Glutamatergic neuron (in vitro differentiated cells): ENCODE results near the gene SPEN. TPM values are rescaled to one million over a fixed set of nuclear protein-coding genes. Genes with fewer than 3 reads are reported as not detected.

Experiments
- DNase-seq: peaks from one replicate; pipeline ENCODE4 v3.0.0; 2022
- H3K27ac Mint-ChIP-seq: one replicate; pipeline ENCODE4 v1.8.0; 2020; ENCODE audit warnings: mild to moderate bottlenecking, mixed read lengths, inconsistent platforms; ENCODE audit not compliant: unreplicated experiment
- H3K27me3 Mint-ChIP-seq: one replicate; pipeline ENCODE4 v1.8.0; 2020; ENCODE audit warnings: mild to moderate bottlenecking, moderate library complexity, mixed read lengths, inconsistent platforms; ENCODE audit not compliant: unreplicated experiment
- H3K36me3 Mint-ChIP-seq: one replicate; pipeline ENCODE4 v1.8.0; 2020; ENCODE audit warnings: mild to moderate bottlenecking, mixed read lengths, inconsistent platforms; ENCODE audit not compliant: unreplicated experiment
- H3K4me1 Mint-ChIP-seq: one replicate; pipeline ENCODE4 v1.8.0; 2020; ENCODE audit warnings: mild to moderate bottlenecking, low read depth, mixed read lengths, inconsistent platforms; ENCODE audit not compliant: unreplicated experiment
- H3K4me3 Mint-ChIP-seq: one replicate; pipeline ENCODE4 v1.8.0; 2020; ENCODE audit warnings: mild to moderate bottlenecking, mixed read lengths, inconsistent platforms; ENCODE audit not compliant: unreplicated experiment
- H3K9me3 Mint-ChIP-seq: one replicate; pipeline ENCODE4 v1.8.0; 2020; ENCODE audit warnings: mild to moderate bottlenecking, moderate library complexity, mixed read lengths, inconsistent platforms; ENCODE audit not compliant: unreplicated experiment
- total RNA-seq: library from RNA; stranded (reverse); fragmentation: NEBNext Ultra II Directional; extraction: Animal tissue kit (Norgen Biotek cat#: 25700); gene quantifications from one replicate; pipeline ENCODE4 v1.2.1, GENCODE V29; 2021; ENCODE audit not compliant: unreplicated experiment
- TF ChIP-seq, protein P1 (sequence below): fragments of 200-600 bp; sonication (generic); IDR thresholded peaks from one replicate; pipeline ENCODE4 v1.5.0; 2021; ENCODE audit not compliant: partially characterized antibody, unreplicated experiment

SPEN gene
- total RNA-seq, 1 donor from 2014 or later, result 52.4 TPM

DNA sequence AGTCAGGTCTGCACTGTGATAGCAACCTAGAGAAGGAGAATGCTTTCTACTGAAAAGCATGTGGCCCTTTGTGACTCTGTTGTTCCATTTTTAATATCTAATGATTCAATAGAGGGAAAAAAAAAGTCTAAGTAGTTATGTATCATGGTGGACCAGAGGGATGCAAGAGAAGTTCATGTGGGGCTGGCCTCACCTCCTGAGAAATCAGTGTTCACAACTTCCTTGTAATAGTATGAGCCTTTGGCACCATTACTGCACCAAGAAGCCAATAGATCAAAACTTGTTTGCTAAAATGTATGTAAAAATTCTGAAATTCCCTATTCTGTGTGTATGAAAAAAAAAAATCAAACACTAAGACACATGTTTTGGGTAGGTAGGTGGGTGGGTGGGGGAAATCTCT, 123.4 kb downstream of the SPEN start:
- Mint-ChIP-seq H3K9me3 (no peaks in the 10 kb centered on the region), H3K4me1 (peaks cover 15% of the 10 kb centered on the region), H3K4me3 (no peak overlapping the region), H3K36me3 (peaks cover 13% of the 10 kb centered on the region), H3K27me3 (peaks cover 5% of the 10 kb centered on the region), H3K27ac (no peak overlapping the region)
- TF ChIP-seq, protein P1, sequence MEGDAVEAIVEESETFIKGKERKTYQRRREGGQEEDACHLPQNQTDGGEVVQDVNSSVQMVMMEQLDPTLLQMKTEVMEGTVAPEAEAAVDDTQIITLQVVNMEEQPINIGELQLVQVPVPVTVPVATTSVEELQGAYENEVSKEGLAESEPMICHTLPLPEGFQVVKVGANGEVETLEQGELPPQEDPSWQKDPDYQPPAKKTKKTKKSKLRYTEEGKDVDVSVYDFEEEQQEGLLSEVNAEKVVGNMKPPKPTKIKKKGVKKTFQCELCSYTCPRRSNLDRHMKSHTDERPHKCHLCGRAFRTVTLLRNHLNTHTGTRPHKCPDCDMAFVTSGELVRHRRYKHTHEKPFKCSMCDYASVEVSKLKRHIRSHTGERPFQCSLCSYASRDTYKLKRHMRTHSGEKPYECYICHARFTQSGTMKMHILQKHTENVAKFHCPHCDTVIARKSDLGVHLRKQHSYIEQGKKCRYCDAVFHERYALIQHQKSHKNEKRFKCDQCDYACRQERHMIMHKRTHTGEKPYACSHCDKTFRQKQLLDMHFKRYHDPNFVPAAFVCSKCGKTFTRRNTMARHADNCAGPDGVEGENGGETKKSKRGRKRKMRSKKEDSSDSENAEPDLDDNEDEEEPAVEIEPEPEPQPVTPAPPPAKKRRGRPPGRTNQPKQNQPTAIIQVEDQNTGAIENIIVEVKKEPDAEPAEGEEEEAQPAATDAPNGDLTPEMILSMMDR, result no peak
- DNase-seq, result no peak

DNA sequence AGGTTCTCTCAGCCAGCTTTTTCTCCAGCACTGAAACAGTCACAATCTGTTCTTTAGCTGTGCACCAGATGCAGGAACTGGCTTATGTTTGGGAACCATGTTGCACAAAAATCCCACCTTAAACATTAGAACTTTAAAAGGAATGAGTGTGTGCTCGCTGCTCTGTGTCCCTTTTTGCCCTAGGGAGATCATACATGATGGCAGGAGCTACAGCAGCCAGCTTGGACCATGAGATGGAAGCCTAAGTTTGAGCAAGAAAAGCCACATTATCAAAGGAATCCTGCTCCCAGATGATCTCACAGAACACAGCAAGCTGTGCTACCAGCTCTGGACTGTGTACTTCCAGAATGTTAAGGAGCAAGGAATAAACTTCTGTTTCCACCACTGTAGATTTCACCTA, 124.9 kb downstream of the SPEN start:
- TF ChIP-seq, protein P1, result no peak
- H3K36me3 Mint-ChIP-seq, result peaks cover 13% of the 10 kb centered on the region
- H3K27me3 Mint-ChIP-seq, result peaks cover 5% of the 10 kb centered on the region
- H3K27ac Mint-ChIP-seq, result no peak overlapping the region
- H3K4me1 Mint-ChIP-seq, result peaks cover 14% of the 10 kb centered on the region
- no peak overlapping the region for H3K4me3 Mint-ChIP-seq
- peaks cover 7% of the 10 kb centered on the region for H3K9me3 Mint-ChIP-seq
- no peak for DNase-seq

DNA sequence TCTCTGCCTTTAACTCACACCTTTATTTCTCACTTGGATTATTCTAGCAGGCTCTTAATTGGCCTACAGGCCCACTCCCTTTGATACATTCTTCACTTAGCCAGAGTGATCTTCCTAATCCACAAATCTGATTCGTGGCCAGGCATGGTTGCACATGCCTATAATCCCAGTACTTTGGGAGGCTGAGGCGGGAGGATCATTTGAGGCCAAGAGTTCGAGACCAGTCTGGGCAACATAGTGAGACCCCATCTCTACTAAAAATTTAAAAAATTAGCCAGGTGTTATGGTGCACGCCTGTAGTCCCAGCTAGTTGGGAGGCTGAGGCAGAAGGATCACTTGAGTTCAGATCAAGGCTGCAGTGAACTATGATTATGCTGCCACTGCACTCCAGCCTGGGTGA, 126.3 kb downstream of the SPEN start:
- Mint-ChIP-seq H3K27ac (no peak overlapping the region), H3K9me3 (peaks cover 7% of the 10 kb centered on the region), H3K27me3 (peaks cover 5% of the 10 kb centered on the region), H3K36me3 (peaks cover 13% of the 10 kb centered on the region), H3K4me1 (peaks cover 14% of the 10 kb centered on the region), H3K4me3 (peak overlapping the region; percentile 3)
- TF ChIP-seq, protein P1, result no peak
- no peak for DNase-seq

DNA sequence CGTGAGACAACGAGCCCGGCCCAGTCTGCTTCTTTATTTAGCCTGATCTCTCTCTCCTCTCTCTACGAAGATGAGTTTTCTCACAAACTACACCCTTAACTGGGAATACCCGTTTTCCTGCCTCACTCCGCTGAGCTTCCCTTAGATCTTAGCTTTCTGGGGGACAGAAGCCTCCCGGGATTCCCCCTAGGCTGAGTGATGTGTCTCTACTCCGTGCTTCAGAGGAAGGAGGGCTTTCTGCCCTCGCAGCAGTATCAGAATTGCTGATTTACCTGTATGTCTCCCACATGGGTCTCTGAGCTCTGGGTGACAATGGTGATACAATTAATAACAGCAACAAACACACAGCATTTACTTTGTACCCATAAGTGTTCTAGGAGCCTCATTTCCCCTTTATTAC, 127.3 kb downstream of the SPEN start:
- TF ChIP-seq, protein P1, result no peak
- Mint-ChIP-seq H3K4me1 (peaks cover 14% of the 10 kb centered on the region), H3K27me3 (peaks cover 5% of the 10 kb centered on the region), H3K4me3 (peak overlapping the region; percentile 92), H3K27ac (peak overlapping the region; percentile 84), H3K36me3 (peaks cover 12% of the 10 kb centered on the region), H3K9me3 (peaks cover 7% of the 10 kb centered on the region)
- no peak for DNase-seq

DNA sequence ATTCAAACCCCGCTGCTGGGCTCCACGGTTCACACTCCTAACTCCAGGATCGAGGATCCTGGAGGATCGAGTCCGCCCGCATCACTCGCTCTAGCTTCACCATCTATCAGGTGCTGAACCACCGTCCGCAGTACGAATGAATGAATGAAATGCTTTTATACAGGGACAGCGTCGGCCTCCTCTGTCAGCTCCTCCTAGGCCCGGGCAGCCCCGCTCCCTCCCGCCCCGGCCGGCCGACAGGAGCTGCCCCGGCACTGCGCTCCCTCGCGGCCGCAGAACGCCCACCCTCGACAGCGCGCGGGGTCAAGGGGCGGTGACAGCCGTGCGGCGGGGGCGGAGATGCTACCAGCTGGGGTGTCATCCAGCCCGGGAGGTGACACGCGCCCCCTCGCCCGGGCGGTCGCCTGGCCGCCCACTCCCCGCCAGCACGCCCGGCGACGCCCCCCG, 127.9 kb downstream of the SPEN start:
- peak overlapping the region; percentile 92 for H3K4me3 Mint-ChIP-seq
- DNase-seq, result peak; percentile 89
- H3K27ac Mint-ChIP-seq, result peak overlapping the region; percentile 84
- TF ChIP-seq, protein P1, result peak; percentile 21
- H3K9me3 Mint-ChIP-seq, result peaks cover 7% of the 10 kb centered on the region
- H3K4me1 Mint-ChIP-seq, result peaks cover 14% of the 10 kb centered on the region
- H3K27me3 Mint-ChIP-seq, result peaks cover 3% of the 10 kb centered on the region
- H3K36me3 Mint-ChIP-seq, result peaks cover 8% of the 10 kb centered on the region
